HepG2 (cell line): ENCODE results near the gene GNA15. TPM values are rescaled to one million over a fixed set of nuclear protein-coding genes. Genes with fewer than 3 reads are reported as not detected.

Experiments used
- ATAC-seq: fragments of 200-7000 bp; cut with Tn5 transposase; 3 replicates; pipeline ENCODE4 v1.9.1; 2020; ENCODE audit warnings: mild to moderate bottlenecking, moderate library complexity
- BruUV-seq: library from RNA; stranded (reverse); fragments of 400-500 nt; replicated peaks from 2 replicates; lab custom pipeline; 2021; lab: Mats Ljungman, UMichigan
- CTCF ChIA-PET: fragments of 300-600 bp; formaldehyde crosslinking; extraction: SDS; loops from one replicate; lab custom pipeline; 2021; ENCODE audit warnings: low total read pairs, inconsistent platforms, low intra/inter-chr PET ratio; lab: Yijun Ruan, JAX
- POLR2A ChIA-PET: fragments of 350-600 bp; sonication (Branson Sonifier 250); formaldehyde crosslinking; loops from one replicate; lab custom pipeline; 2020; ENCODE audit warnings: antibody characterized with exemption, inconsistent platforms; lab: Yijun Ruan, JAX
- DNase-seq: peaks from one replicate; pipeline ENCODE4 v3.0.0-alpha.2; 2015; ENCODE audit warnings: low spot score
- FAIRE-seq: peaks from 3 replicates; lab custom pipeline; 2011; peaks lifted over from hg19 to GRCh38; lab: Jason Lieb, UNC
- H2AFZ ChIP-seq: one replicate; pipeline ENCODE4 v1.6.1; 2011; ENCODE audit warnings: low read length, inconsistent platforms
- H3K27ac ChIP-seq: fragments of 300-600 bp; 3 replicates; pipeline ENCODE4 v1.8.0; 2011; ENCODE audit warnings: mixed run types, mild to moderate bottlenecking, mixed read lengths, low read length, inconsistent platforms; ENCODE audit not compliant: insufficient read depth; ENCODE audit errors: extremely low read length
- H3K27me3 ChIP-seq, 2 experiments: fragments of 200-600 bp in 1 of 2; 2 replicates in 1 of 2; 3 replicates in 1 of 2; pipeline versions ENCODE4 v1.6.0 to v1.8.0; 2011; ENCODE audit warnings: low read length in 2 of 2, mild to moderate bottlenecking in 2 of 2, moderate library complexity in 2 of 2, inconsistent platforms in 1 of 2; ENCODE audit not compliant: insufficient read depth in 2 of 2, control insufficient read depth in 1 of 2
- H3K36me3 ChIP-seq, 2 experiments: fragments of 200-600 bp in 1 of 2; replicated peaks in 1 of 2; 2 replicates in 1 of 2; 3 replicates in 1 of 2; pipeline versions ENCODE4 v1.5.1 to v1.8.0; 2011; ENCODE audit warnings: low read length in 2 of 2, inconsistent platforms in 1 of 2; ENCODE audit not compliant: insufficient read depth in 2 of 2, control insufficient read depth in 1 of 2
- H3K4me1 ChIP-seq: 2 replicates; pipeline ENCODE4 v1.5.1; 2012; ENCODE audit warnings: low read length, inconsistent platforms; ENCODE audit not compliant: insufficient read depth
- H3K4me2 ChIP-seq: 2 replicates; pipeline ENCODE4 v1.6.0; 2011; ENCODE audit warnings: low read depth, low read length, inconsistent platforms
- H3K4me3 ChIP-seq, 3 experiments: fragments of 200-600 bp in 1 of 3; sonication (generic), shearing (Covaris generic) in 1 of 3; replicated peaks in 1 of 3; 2 replicates each; pipeline ENCODE4 v1.5.1; 2011 to 2016; ENCODE audit warnings: low read length in 3 of 3, inconsistent platforms in 2 of 3, low read depth in 2 of 3, mild to moderate bottlenecking in 2 of 3, control low read depth in 1 of 3, mixed read lengths in 1 of 3; ENCODE audit not compliant: insufficient read depth in 1 of 3
- H3K79me2 ChIP-seq: one replicate; pipeline ENCODE4 v1.6.1; 2011; ENCODE audit warnings: low read length, inconsistent platforms; ENCODE audit not compliant: insufficient read depth
- H3K9ac ChIP-seq: 2 replicates; pipeline ENCODE4 v1.6.0; 2011; ENCODE audit warnings: mild to moderate bottlenecking, low read depth, low read length, inconsistent platforms; ENCODE audit not compliant: insufficient read depth
- H3K9me3 ChIP-seq: 2 replicates; pipeline ENCODE4 v1.5.1; 2012; ENCODE audit warnings: mild to moderate bottlenecking, low read length
- H4K20me1 ChIP-seq: 2 replicates; pipeline ENCODE4 v1.6.0; 2011; ENCODE audit warnings: inconsistent platforms, mild to moderate bottlenecking, low read length, moderate library complexity; ENCODE audit not compliant: insufficient read depth
- AGO1 ChIP-seq: fragments of 200-400 bp; formaldehyde crosslinking; IDR thresholded peaks from 2 replicates; pipeline ENCODE4 v1.6.1; 2017; ENCODE audit warnings: mild to moderate bottlenecking, low read depth, low read length, moderate library complexity; ENCODE audit not compliant: poor library complexity, severe bottlenecking
- ZNF251 ChIP-seq: sonication (generic); formaldehyde crosslinking; IDR thresholded peaks from 2 replicates; pipeline ENCODE4 v1.9.0; 2021; ENCODE audit warnings: mild to moderate bottlenecking, missing genetic modification reagents
- ZSCAN25 ChIP-seq: sonication (generic); formaldehyde crosslinking; IDR thresholded peaks from 2 replicates; pipeline ENCODE4 v1.8.0; 2022; ENCODE audit warnings: mild to moderate bottlenecking, missing genetic modification reagents
- WGBS: methylation state at CpG from one replicate; pipeline ENCODE4 v1.1.6; 2017; ENCODE audit warnings: low lambda C conversion rate; 5-methylcytosine and 5-hydroxymethylcytosine counted together
- in situ Hi-C: cut with HindIII; loops from 2 replicates; pipeline ENCODE4 v1.10.0; 2017; ENCODE audit warnings: low pct_unique_long_range_greater_than_20kb; ENCODE audit not compliant: extremely low pct_ligation_motif_present
- intact Hi-C: fragments of 100-400 bp; cut with micrococcal nuclease; formaldehyde crosslinking; loops from one replicate; pipeline ENCODE4 v1.10.0; 2022; ENCODE audit not compliant: unreplicated experiment
- polyA plus RNA-seq, 8 experiments: library from polyadenylated mRNA; depleted of rRNA in 3 of 8; stranded (reverse) in 7 of 8; unstranded in 1 of 8; fragments of >200 nt; fragmentation: Illumina TruSeq in 4 of 8; extraction: Trizol in 4 of 8; gene quantifications; 2 replicates each; pipeline versions ENCODE4 v1.2.1 to v1.2.3, GENCODE V29; 2011 to 2016; ENCODE audit warnings: low read depth in 4 of 8, missing spikeins in 1 of 8, mixed read lengths in 1 of 8; ENCODE audit not compliant: insufficient read depth in 1 of 8
- total RNA-seq, 5 experiments: library from RNA; depleted of rRNA; stranded (reverse); fragments of >200 nt; fragmentation: Illumina TruSeq; extraction: Trizol; gene quantifications; 2 replicates each; pipeline ENCODE4 v1.2.3, GENCODE V29; 2016; ENCODE audit warnings: low read depth in 1 of 5
- TF ChIP-seq, protein P1 (sequence below): sonication (generic); formaldehyde crosslinking; IDR thresholded peaks from 2 replicates; pipeline ENCODE4 v1.5.0; 2020; ENCODE audit warnings: mild to moderate bottlenecking, missing genetic modification reagents, borderline replicate concordance
- TF ChIP-seq, protein P2 (sequence below): sonication (generic); formaldehyde crosslinking; conservative IDR thresholded peaks from 2 replicates; pipeline ENCODE4 v1.4.0; 2020; ENCODE audit warnings: missing genetic modification reagents

GNA15 gene
- total and polyA plus RNA-seq, 2 of the 13 experiments (the other 11 are each of a cell fraction or from before 2014, with no cell fraction given) = not detected

DNA sequence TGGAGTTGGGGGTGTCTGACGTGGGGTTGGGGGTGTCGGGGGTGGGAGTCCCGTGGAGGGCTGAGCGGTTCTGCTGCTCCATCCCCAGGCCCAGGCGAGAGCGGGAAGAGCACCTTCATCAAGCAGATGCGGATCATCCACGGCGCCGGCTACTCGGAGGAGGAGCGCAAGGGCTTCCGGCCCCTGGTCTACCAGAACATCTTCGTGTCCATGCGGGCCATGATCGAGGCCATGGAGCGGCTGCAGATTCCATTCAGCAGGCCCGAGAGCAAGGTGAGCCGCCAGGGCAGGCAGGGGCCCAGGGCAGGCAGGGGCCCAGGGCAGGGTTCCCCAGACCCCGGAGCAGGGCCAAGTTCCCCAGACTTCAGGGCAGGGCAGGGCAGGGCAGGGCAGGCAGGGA, 12.7 kb downstream of the GNA15 start:
- in situ Hi-C loops = no loop called here
- TF ChIP-seq AGO1 (no peak), ZSCAN25 (CRISPR knock-in tag) (no peak), ZNF251 (CRISPR knock-in tag) (no peak)
- TF ChIP-seq, protein P1, sequence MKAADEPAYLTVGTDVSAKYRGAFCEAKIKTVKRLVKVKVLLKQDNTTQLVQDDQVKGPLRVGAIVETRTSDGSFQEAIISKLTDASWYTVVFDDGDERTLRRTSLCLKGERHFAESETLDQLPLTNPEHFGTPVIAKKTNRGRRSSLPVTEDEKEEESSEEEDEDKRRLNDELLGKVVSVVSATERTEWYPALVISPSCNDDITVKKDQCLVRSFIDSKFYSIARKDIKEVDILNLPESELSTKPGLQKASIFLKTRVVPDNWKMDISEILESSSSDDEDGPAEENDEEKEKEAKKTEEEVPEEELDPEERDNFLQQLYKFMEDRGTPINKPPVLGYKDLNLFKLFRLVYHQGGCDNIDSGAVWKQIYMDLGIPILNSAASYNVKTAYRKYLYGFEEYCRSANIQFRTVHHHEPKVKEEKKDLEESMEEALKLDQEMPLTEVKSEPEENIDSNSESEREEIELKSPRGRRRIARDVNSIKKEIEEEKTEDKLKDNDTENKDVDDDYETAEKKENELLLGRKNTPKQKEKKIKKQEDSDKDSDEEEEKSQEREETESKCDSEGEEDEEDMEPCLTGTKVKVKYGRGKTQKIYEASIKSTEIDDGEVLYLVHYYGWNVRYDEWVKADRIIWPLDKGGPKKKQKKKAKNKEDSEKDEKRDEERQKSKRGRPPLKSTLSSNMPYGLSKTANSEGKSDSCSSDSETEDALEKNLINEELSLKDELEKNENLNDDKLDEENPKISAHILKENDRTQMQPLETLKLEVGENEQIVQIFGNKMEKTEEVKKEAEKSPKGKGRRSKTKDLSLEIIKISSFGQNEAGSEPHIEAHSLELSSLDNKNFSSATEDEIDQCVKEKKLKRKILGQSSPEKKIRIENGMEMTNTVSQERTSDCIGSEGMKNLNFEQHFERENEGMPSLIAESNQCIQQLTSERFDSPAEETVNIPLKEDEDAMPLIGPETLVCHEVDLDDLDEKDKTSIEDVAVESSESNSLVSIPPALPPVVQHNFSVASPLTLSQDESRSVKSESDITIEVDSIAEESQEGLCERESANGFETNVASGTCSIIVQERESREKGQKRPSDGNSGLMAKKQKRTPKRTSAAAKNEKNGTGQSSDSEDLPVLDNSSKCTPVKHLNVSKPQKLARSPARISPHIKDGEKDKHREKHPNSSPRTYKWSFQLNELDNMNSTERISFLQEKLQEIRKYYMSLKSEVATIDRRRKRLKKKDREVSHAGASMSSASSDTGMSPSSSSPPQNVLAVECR = no peak
- TF ChIP-seq, protein P2, sequence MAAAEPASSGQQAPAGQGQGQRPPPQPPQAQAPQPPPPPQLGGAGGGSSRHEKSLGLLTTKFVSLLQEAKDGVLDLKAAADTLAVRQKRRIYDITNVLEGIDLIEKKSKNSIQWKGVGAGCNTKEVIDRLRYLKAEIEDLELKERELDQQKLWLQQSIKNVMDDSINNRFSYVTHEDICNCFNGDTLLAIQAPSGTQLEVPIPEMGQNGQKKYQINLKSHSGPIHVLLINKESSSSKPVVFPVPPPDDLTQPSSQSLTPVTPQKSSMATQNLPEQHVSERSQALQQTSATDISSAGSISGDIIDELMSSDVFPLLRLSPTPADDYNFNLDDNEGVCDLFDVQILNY (CRISPR knock-in tag) = no peak
- TF ChIP-seq, all 625 proteins: peak for 0
- no TSS peak for BruUV-seq
- ChIA-PET CTCF (no interaction called here), POLR2A (no interaction called here)
- Histone ChIP-seq H4K20me1 (no peaks in the 10 kb centered on the region), H2AFZ (no peak overlapping the region), H3K36me3 (no peaks in the 10 kb centered on the region), H3K27me3 (peaks cover 5 to 12% of the 10 kb centered on the region in 2 experiments; a peak in 3 of 5 replicates), H3K9me3 (no peaks in the 10 kb centered on the region), H3K79me2 (no peaks in the 10 kb centered on the region), H3K27ac (no peak overlapping the region), H3K9ac (no peak overlapping the region), H3K4me3 (no peak overlapping the region), H3K4me1 (no peaks in the 10 kb centered on the region), H3K4me2 (no peak overlapping the region)
- WGBS = no CpG with 5 or more reads among the region's 20 CpGs
- intact Hi-C loops = no loop called here
- DNase-seq (no peak), FAIRE-seq (no peak), ATAC-seq (no peak)
